ENCODE measurements around the gene WWTR1. TPM values are rescaled to one million over a fixed set of nuclear protein-coding genes. Genes with fewer than 3 reads are reported as not detected.

Gene WWTR1
- total and polyA plus RNA-seq, 2 donors (not counting 3 experiments of a cell fraction or from before 2014, with no cell fraction given), result 210 to 341 TPM

DNA sequence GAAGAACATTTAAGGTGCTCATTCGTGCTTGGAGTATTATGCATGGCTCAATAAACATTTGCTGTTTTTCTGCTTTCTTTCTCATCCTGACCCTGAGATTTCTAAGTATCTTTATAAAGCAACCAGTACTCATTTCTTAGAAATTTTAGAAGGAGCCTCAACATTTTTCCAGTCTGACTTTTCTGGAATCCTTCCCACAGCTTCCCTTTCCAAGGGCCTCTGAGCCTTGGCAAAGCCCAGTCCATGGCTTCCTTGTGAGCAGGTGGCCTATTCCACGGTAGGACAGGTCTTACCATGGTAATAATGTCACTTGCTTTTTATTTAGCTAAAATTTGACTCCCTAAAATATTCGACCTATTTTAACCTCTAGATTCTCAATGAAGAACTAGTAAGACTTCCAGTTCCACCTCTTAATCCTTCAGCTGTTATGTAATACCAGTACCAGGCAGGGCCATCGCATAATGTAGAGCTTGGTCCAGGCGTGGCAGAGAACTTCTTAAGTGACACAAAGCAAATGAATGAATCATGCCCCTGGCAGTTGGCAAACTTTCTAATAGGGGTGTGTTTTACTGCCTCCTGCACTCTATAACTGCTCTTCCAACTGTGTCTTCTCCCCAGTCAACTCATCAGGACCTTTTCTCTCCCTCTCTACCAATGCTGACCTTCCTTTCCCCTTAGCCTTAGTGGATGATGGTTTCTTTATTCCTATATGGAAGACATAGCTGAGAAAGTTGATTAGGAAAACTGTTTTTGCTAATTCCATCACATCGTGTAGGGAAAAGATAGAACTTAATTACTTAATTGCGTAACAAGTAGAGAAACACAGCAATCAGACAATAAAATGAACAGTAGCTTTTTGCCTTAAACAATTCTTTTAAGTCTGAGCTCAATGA lies 184.2 kb downstream of the WWTR1 start:
- Histone ChIP-seq H3K27ac (ENCODE audit: insufficient read depth, low read depth, low read length) (no peak overlapping the region), H3K4me2 (ENCODE audit: insufficient read depth, low read length) (no peak overlapping the region), H3K9me1 (replicated peaks; ENCODE audit: control insufficient read depth, extremely low read depth, insufficient read depth, low read length) (no peaks in the 10 kb centered on the region), H3K9ac (replicated peaks; ENCODE audit: extremely low read depth, insufficient read depth, low read length) (no peak overlapping the region), H3K9me3 (replicated peaks; ENCODE audit: control insufficient read depth, insufficient read depth, low read length) (no peaks in the 10 kb centered on the region), H3K4me1 (ENCODE audit: control insufficient read depth, extremely low read depth, insufficient read depth, low read length) (peaks cover 22% of the 10 kb centered on the region), H4K20me1 (replicated peaks; ENCODE audit: control insufficient read depth, extremely low read depth, insufficient read depth, low read length) (no peaks in the 10 kb centered on the region), H3K4me3 (replicated peaks in 1 of 3; ENCODE audit: insufficient read depth in 1 of 3, low read depth in 1 of 3, low read length in 3 of 3) (no peak overlapping the region), H3K27me3 (ENCODE audit: control insufficient read depth in 2 of 2, insufficient read depth in 2 of 2, low read length in 2 of 2) (no peaks in the 10 kb centered on the region), H2AFZ (ENCODE audit: low read depth, low read length) (no peak overlapping the region), H3K79me2 (ENCODE audit: control insufficient read depth, insufficient read depth, low read length) (no peaks in the 10 kb centered on the region), H3K36me3 (ENCODE audit: control insufficient read depth in 2 of 2, extremely low read depth in 1 of 2, insufficient read depth in 2 of 2, low read length in 2 of 2) (no peaks in the 10 kb centered on the region)
- FAIRE-seq (no peak), DNase-seq (ENCODE audit: low read depth, low spot score) (peak; percentile 17)
- dilution Hi-C loops (cut with MboI; ENCODE audit: extremely low pct_ligation_motif_present, low sequenced_read_pairs), result no loop called here
- POLR2A ChIA-PET, result interaction anchor here (1.0 kb wide), 1 partner anchor 97 kb away, joined by 3 read pairs; no protein-coding TSS in a partner anchor
- TF ChIP-seq GATA2 (IDR thresholded peaks at IDR 0.05; ENCODE audit: insufficient read depth, insufficient read length, low read depth, low read length) (no peak), EZH2 (IDR thresholded peaks at IDR 0.05; ENCODE audit: borderline replicate concordance, low read depth, low read length, severe bottlenecking) (no peak), POLR2AphosphoS5 (IDR thresholded peaks at IDR 0.05; ENCODE audit: insufficient read depth, low read depth, low read length) (no peak), JUN (IDR thresholded peaks at IDR 0.05; ENCODE audit: borderline replicate concordance, insufficient read depth, insufficient read length, low read depth) (no peak), POLR2A (IDR thresholded peaks at IDR 0.05; ENCODE audit: low read depth, low read length) (no peak), MYC (IDR thresholded peaks at IDR 0.05; ENCODE audit: low read depth, low read length) (no peak), FOS (IDR thresholded peaks at IDR 0.05; ENCODE audit: borderline replicate concordance, insufficient read depth, low read length) (no peak)
- TF ChIP-seq, protein P1, sequence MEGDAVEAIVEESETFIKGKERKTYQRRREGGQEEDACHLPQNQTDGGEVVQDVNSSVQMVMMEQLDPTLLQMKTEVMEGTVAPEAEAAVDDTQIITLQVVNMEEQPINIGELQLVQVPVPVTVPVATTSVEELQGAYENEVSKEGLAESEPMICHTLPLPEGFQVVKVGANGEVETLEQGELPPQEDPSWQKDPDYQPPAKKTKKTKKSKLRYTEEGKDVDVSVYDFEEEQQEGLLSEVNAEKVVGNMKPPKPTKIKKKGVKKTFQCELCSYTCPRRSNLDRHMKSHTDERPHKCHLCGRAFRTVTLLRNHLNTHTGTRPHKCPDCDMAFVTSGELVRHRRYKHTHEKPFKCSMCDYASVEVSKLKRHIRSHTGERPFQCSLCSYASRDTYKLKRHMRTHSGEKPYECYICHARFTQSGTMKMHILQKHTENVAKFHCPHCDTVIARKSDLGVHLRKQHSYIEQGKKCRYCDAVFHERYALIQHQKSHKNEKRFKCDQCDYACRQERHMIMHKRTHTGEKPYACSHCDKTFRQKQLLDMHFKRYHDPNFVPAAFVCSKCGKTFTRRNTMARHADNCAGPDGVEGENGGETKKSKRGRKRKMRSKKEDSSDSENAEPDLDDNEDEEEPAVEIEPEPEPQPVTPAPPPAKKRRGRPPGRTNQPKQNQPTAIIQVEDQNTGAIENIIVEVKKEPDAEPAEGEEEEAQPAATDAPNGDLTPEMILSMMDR (IDR thresholded peaks at IDR 0.05; ENCODE audit: extremely low read depth in 1 of 2, insufficient read depth in 1 of 2, low read depth in 1 of 2, low read length in 2 of 2), result no peak
- TF ChIP-seq, protein P2, sequence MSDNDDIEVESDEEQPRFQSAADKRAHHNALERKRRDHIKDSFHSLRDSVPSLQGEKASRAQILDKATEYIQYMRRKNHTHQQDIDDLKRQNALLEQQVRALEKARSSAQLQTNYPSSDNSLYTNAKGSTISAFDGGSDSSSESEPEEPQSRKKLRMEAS (IDR thresholded peaks at IDR 0.05; ENCODE audit: insufficient read depth, insufficient read length), result no peak
- CTCF ChIA-PET, result interaction anchor here (0.7 to 2.4 kb wide), 6 partner anchors 16 to 335 kb away, joined by 3 to 10 read pairs (median 4); no protein-coding TSS in a partner anchor
- intact Hi-C loops (cut with micrococcal nuclease), result no loop called here
- BruUV-seq (replicated peaks), result no TSS peak
